Measurements from ENCODE around the gene DUSP7.
A peak's percentile ranks its signal among the peaks of the same experiment; 100 is the strongest.

GRCh38 chr3:52054661-52055511 is 1.5 kb downstream of the DUSP7 start:
- TF ChIP-seq CTCF (IDR thresholded peaks at IDR 0.05 in 2 of 3, conservative IDR thresholded peaks at IDR 0.05 in 1 of 3; ENCODE audit: borderline replicate concordance in 1 of 3, insufficient read depth in 1 of 3, low read depth in 2 of 3, low read length in 2 of 3) (peak in 2 of 3 experiments; percentile 36 to 51; a peak in 2 of 6 replicates), JUND (IDR thresholded peaks at IDR 0.05) (no peak), REST (IDR thresholded peaks at IDR 0.05; ENCODE audit: low read depth) (no peak), POLR2A (IDR thresholded peaks at IDR 0.05; ENCODE audit: borderline replicate concordance, extremely low read depth, insufficient read depth, insufficient read length) (no peak), RAD21 (IDR thresholded peaks at IDR 0.05; ENCODE audit: low read depth) (no peak)

All from HCT116 (cell line).